SW480 (cell line): ENCODE data around the gene SIDT2.

Experiments used
- DNase-seq: peaks from one replicate; pipeline ENCODE4 v3.0.0-alpha.2; 2016; ENCODE audit warnings: low spot score

The SIDT2 gene

GRCh38 chr11:117189191-117189940 lies 10.8 kb downstream of the SIDT2 start:
- DNase-seq: no peak

GRCh38 chr11:117189941-117190544 lies 11.5 kb downstream of the SIDT2 start:
- no peak for DNase-seq

GRCh38 chr11:117191680-117192400 lies 13.3 kb downstream of the SIDT2 start:
- no peak for DNase-seq

GRCh38 chr11:117192401-117192875 lies 13.9 kb downstream of the SIDT2 start:
- DNase-seq: no peak

GRCh38 chr11:117193130-117194020 lies 14.8 kb downstream of the SIDT2 start:
- DNase-seq: no peak

GRCh38 chr11:117194267-117194666 lies 15.7 kb downstream of the SIDT2 start:
- no peak for DNase-seq

- DNase-seq: no peak
Observed at GRCh38 chr11:117195258-117195657, 16.7 kb downstream of the SIDT2 start.

GRCh38 chr11:117195761-117196160 lies 17.2 kb downstream of the SIDT2 start:
- no peak for DNase-seq

GRCh38 chr11:117197006-117197405 lies 18.5 kb downstream of the SIDT2 start:
- DNase-seq: no peak

GRCh38 chr11:117197516-117198456 lies 19.2 kb downstream of the SIDT2 start:
- no peak for DNase-seq

GRCh38 chr11:117198613-117199012 lies 20.1 kb downstream of the SIDT2 start:
- DNase-seq: no peak

- DNase-seq: peak; percentile 59
Observed at GRCh38 chr11:117199053-117199915, 20.7 kb downstream of the SIDT2 start, which contains the start of gene TAGLN. TSS of gene TAGLN (plus strand) at chr11:117199370. CDS start at chr11:117203014, 3,644 bp downstream.

- no peak for DNase-seq
Observed at GRCh38 chr11:117199916-117200812, 21.6 kb downstream of the SIDT2 start.

GRCh38 chr11:117200813-117201657 lies 22.5 kb downstream of the SIDT2 start:
- DNase-seq: no peak

GRCh38 chr11:117201658-117202305 lies 23.2 kb downstream of the SIDT2 start:
- DNase-seq: no peak

GRCh38 chr11:117202386-117203068 lies 24.0 kb downstream of the SIDT2 start:
- DNase-seq: no peak

- no peak for DNase-seq
Observed at GRCh38 chr11:117203069-117203407, 24.5 kb downstream of the SIDT2 start.
